Stomach (tissue), 9 donors: Measurements from ENCODE around the gene OLFML2A. TPM values are rescaled to one million over a fixed set of nuclear protein-coding genes. Genes with fewer than 3 reads are reported as not detected.
A peak's percentile ranks its signal among the peaks of the same experiment; 100 is the strongest.

Experiments used
- DNase-seq, 2 donors: peaks; one replicate each; pipeline versions ENCODE4 v3.0.0 to v3.0.0-alpha.2; 2013 to 2019
- H3K27ac ChIP-seq, 5 donors: fragments of 200-600 bp in 4 of 5; sonication (generic) in 4 of 5; one replicate each; pipeline ENCODE4 v1.5.1; 2013 to 2019; ENCODE audit warnings: mild to moderate bottlenecking in 1 of 5, moderate library complexity in 1 of 5
- H3K27me3 ChIP-seq, 3 donors: fragments of 200-600 bp; sonication (generic); one replicate each; pipeline ENCODE4 v1.5.1; 2017 to 2019; ENCODE audit warnings: mixed run types in 1 of 3
- H3K36me3 ChIP-seq, 4 donors: fragments of 200-600 bp; sonication (generic); 1 replicate in 3 of 4; 2 replicates in 1 of 4; pipeline ENCODE4 v1.5.1; 2016 to 2019
- H3K4me1 ChIP-seq, 4 donors: fragments of 200-600 bp; sonication (generic); one replicate each; pipeline ENCODE4 v1.5.1; 2016 to 2019
- H3K4me3 ChIP-seq, 4 donors: fragments of 200-600 bp; sonication (generic) in 3 of 4; one replicate each; pipeline ENCODE4 v1.5.1; 2016 to 2019; ENCODE audit warnings: mild to moderate bottlenecking in 1 of 4
- H3K9me3 ChIP-seq, 4 donors: fragments of 200-600 bp; sonication (generic); one replicate each; pipeline ENCODE4 v1.5.1; 2016 to 2019
- CTCF ChIP-seq, 7 experiments: fragments of 450-650 bp in 4 of 7; fragments of 200-600 bp in 3 of 7; sonication (generic) in 3 of 7; IDR thresholded peaks; one replicate each; pipeline ENCODE4 v1.5.1; 2016 to 2019; ENCODE audit warnings: antibody characterized with exemption in 7 of 7, control low read depth in 2 of 7, mild to moderate bottlenecking in 1 of 7
- EP300 ChIP-seq: sonication (generic); formaldehyde crosslinking; IDR thresholded peaks from one replicate; pipeline ENCODE4 v1.6.1; 2017; ENCODE audit warnings: antibody characterized with exemption
- POLR2A ChIP-seq, 4 donors: fragments of 450-650 bp; IDR thresholded peaks; one replicate each; pipeline ENCODE4 v1.6.1; 2016; ENCODE audit warnings: antibody characterized with exemption in 4 of 4, control low read depth in 2 of 4, mild to moderate bottlenecking in 1 of 4, moderate library complexity in 1 of 4
- POLR2AphosphoS5 ChIP-seq, 3 donors: sonication (generic); formaldehyde crosslinking; IDR thresholded peaks; one replicate each; pipeline ENCODE4 v1.6.1; 2016; ENCODE audit warnings: antibody characterized with exemption in 3 of 3
- WGBS, 5 donors: extraction: QIAGEN DNeasy Blood & Tissue Kit in 3 of 5; methylation state at CpG; one replicate each; pipeline versions ENCODE4 v1.1.5 to v1.1.7; 2013 to 2018; 5-methylcytosine and 5-hydroxymethylcytosine counted together
- intact Hi-C: fragments of 100-400 bp; cut with DNase I; formaldehyde crosslinking; loops from one replicate; pipeline ENCODE4 v1.15.1; 2023; ENCODE audit warnings: low total_unique reads
- polyA plus RNA-seq, 3 donors: library from polyadenylated mRNA; stranded (reverse); fragments of 200-250 nt; gene quantifications; one replicate each; pipeline ENCODE4 v1.2.3, GENCODE V29; 2013
- total RNA-seq, 5 donors: library from RNA; depleted of rRNA; stranded (reverse); fragments of >200 nt; gene quantifications; one replicate each; pipeline versions ENCODE4 v1.1.0 to v1.2.3, GENCODE V29; 2014 to 2016
- donor health status: healthy with polysubstance abuse.
- donor health status: Bipolar disorder and iron deficiency.
- donor health status: healthy.

Gene OLFML2A
- total and polyA plus RNA-seq, 8 donors, result 0.56 to 91.2 (median 3.5) TPM

GRCh38 chr9:124783830-124784229 is 6.9 kb downstream of the OLFML2A start:
- H3K4me1 ChIP-seq, result peaks cover 0 to 31% (median 16%) of the 10 kb centered on the region in 4 donors
- WGBS, 5 donors, result 71 to 93% (median 88%) methylated on average over 2 of the region's 2 CpGs

GRCh38 chr9:124784509-124784908 is 7.6 kb downstream of the OLFML2A start:
- WGBS, 5 donors, result 44 to 58% (median 52%) methylated on average over 2 of the region's 2 CpGs
- Histone ChIP-seq H3K4me3 (no peak overlapping the region), H3K9me3 (no peaks in the 10 kb centered on the region), H3K36me3 (peaks cover 0 to 3% (median 0%) of the 10 kb centered on the region in 4 donors), H3K27me3 (no peaks in the 10 kb centered on the region), H3K27ac (peak overlapping the region in 2 of 5 donors; percentile 10 to 35), H3K4me1 (peaks cover 0 to 25% (median 10%) of the 10 kb centered on the region in 4 donors)
- peak in 1 of 2 donors; percentile 47 for DNase-seq
- no peak for TF ChIP-seq CTCF (IDR thresholded peaks at IDR 0.05)
- TF ChIP-seq EP300, result no peak
- TF ChIP-seq POLR2A (IDR thresholded peaks at IDR 0.05), result no peak
- peak in 1 of 3 donors; percentile 19 for TF ChIP-seq POLR2AphosphoS5 (IDR thresholded peaks at IDR 0.05)
- intact Hi-C loops, result no loop called here

More at GRCh38 chr9:124783830-124784229, 6.9 kb downstream of the OLFML2A start:
- no peak overlapping the region for H3K4me3 ChIP-seq
- DNase-seq, result no peak
- H3K27me3 ChIP-seq, result no peaks in the 10 kb centered on the region
- TF ChIP-seq EP300 (no peak), POLR2A (IDR thresholded peaks at IDR 0.05) (no peak)
- H3K27ac ChIP-seq, result peak overlapping the region in 3 of 5 donors; percentile 5 to 35 (median 10)
- H3K9me3 ChIP-seq, result no peaks in the 10 kb centered on the region
- intact Hi-C loops, result no loop called here
- H3K36me3 ChIP-seq, result peaks cover 0 to 3% (median 0%) of the 10 kb centered on the region in 4 donors

- Histone ChIP-seq H3K27ac (no peak overlapping the region), H3K36me3 (peaks cover 0 to 3% (median 0%) of the 10 kb centered on the region in 4 donors), H3K4me1 (peaks cover 0 to 9% (median 4%) of the 10 kb centered on the region in 4 donors), H3K27me3 (no peaks in the 10 kb centered on the region), H3K9me3 (no peaks in the 10 kb centered on the region), H3K4me3 (no peak overlapping the region)
- TF ChIP-seq CTCF (IDR thresholded peaks at IDR 0.05) (no peak), POLR2AphosphoS5 (IDR thresholded peaks at IDR 0.05) (no peak), EP300 (no peak), POLR2A (IDR thresholded peaks at IDR 0.05) (no peak)
- peak; percentile 3 to 18 for DNase-seq
- intact Hi-C loops, result no loop called here
- WGBS, 5 donors, result 94 to 97% (median 95%) methylated on average over 16 to 20 of the region's 20 CpGs
These were observed 10.1 kb downstream of the OLFML2A start for GRCh38 chr9:124786881-124787573.

- WGBS, 5 donors, result 87 to 90% (median 89%) methylated on average over 3 of the region's 3 CpGs
These were observed 11.7 kb downstream of the OLFML2A start for GRCh38 chr9:124788542-124789217.

More at GRCh38 chr9:124788542-124789217, 11.7 kb downstream of the OLFML2A start:
- H3K27me3 ChIP-seq, result no peaks in the 10 kb centered on the region
- H3K4me1 ChIP-seq, result peaks cover 0 to 9% (median 0%) of the 10 kb centered on the region in 4 donors
- no peaks in the 10 kb centered on the region for H3K9me3 ChIP-seq
- TF ChIP-seq EP300 (no peak), POLR2AphosphoS5 (IDR thresholded peaks at IDR 0.05) (no peak), POLR2A (IDR thresholded peaks at IDR 0.05) (no peak), CTCF (IDR thresholded peaks at IDR 0.05) (no peak)
- intact Hi-C loops, result no loop called here
- DNase-seq, result no peak
- H3K27ac ChIP-seq, result no peak overlapping the region
- H3K36me3 ChIP-seq, result peaks cover 0 to 3% (median 0%) of the 10 kb centered on the region in 4 donors
- H3K4me3 ChIP-seq, result no peak overlapping the region
